ENCODE data around the gene ID1. TPM values are rescaled to one million over a fixed set of nuclear protein-coding genes. Genes with fewer than 3 reads are reported as not detected.

Gene ID1
- total RNA-seq, 1 donor: 27.2 TPM

DNA sequence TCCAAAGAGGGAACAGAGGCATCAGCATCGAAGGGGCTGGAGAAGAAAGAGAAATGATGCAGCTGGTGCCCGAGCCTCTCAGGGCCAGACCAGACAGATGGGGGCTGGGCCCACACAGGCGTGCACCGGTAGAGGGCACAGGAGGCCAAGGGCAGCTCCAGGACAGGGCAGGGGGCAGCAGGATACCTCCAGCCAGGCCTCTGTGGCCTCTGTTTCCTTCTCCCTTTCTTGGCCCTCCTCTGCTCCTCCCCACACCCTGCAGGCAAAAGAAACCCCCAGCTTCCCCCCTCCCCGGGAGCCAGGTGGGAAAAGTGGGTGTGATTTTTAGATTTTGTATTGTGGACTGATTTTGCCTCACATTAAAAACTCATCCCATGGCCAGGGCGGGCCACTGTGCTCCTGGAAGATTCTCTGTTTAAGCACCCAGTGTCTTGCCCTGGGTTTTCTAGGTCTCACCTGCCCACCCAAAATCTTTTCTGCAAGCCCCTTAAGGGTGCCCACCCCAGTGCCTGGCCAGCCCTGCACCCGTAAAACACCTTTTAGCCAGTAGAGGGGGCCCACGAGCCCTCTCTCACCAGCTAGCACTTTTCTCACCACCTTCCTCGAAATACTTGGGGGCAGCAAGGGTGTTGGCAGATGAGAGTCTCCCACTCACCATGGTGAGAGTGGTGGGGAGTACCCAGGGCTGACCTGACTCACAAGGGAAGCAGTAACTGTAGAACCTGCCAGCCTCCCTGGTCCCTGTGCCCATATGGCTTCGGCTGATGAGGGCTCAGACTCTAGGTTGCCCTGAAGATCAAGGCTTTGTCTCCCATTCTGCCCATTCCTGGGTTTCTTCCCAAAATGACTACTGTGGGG lies 35.7 kb upstream of the ID1 start:
- TF ChIP-seq, protein P1, sequence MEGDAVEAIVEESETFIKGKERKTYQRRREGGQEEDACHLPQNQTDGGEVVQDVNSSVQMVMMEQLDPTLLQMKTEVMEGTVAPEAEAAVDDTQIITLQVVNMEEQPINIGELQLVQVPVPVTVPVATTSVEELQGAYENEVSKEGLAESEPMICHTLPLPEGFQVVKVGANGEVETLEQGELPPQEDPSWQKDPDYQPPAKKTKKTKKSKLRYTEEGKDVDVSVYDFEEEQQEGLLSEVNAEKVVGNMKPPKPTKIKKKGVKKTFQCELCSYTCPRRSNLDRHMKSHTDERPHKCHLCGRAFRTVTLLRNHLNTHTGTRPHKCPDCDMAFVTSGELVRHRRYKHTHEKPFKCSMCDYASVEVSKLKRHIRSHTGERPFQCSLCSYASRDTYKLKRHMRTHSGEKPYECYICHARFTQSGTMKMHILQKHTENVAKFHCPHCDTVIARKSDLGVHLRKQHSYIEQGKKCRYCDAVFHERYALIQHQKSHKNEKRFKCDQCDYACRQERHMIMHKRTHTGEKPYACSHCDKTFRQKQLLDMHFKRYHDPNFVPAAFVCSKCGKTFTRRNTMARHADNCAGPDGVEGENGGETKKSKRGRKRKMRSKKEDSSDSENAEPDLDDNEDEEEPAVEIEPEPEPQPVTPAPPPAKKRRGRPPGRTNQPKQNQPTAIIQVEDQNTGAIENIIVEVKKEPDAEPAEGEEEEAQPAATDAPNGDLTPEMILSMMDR (IDR thresholded peaks at IDR 0.05; ENCODE audit: insufficient read depth, low read depth, low read length): peak; percentile 90
- peak; percentile 58 for DNase-seq (ENCODE audit: low read depth)
- H3K4me3 ChIP-seq (ENCODE audit: low read depth, low read length): no peak overlapping the region

DNA sequence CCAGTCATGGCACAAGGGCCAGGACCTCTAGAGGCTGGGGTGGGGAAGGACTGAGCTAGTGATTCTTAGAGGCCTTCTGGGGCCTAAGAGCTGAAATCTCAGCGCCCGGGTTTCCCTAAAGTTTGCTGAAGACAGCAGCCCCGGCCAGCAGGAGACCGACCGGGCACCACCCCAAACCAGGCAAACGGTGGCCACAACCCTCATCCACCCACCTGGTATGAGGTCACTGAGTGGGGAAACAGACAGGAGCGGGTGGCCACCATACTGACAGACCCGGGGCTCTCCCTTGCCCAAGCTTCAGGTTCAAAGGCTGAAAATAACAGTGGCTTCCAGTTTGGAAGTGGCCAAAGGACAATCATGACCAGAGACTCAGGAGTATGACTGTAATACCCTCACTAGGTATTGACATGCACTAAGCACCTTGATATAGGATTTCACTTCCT lies 35.0 kb upstream of the ID1 start:
- no peak for DNase-seq (ENCODE audit: low read depth)
- H3K4me3 ChIP-seq (ENCODE audit: low read depth, low read length): no peak overlapping the region
- TF ChIP-seq, protein P1 (IDR thresholded peaks at IDR 0.05; ENCODE audit: insufficient read depth, low read depth, low read length): no peak

DNA sequence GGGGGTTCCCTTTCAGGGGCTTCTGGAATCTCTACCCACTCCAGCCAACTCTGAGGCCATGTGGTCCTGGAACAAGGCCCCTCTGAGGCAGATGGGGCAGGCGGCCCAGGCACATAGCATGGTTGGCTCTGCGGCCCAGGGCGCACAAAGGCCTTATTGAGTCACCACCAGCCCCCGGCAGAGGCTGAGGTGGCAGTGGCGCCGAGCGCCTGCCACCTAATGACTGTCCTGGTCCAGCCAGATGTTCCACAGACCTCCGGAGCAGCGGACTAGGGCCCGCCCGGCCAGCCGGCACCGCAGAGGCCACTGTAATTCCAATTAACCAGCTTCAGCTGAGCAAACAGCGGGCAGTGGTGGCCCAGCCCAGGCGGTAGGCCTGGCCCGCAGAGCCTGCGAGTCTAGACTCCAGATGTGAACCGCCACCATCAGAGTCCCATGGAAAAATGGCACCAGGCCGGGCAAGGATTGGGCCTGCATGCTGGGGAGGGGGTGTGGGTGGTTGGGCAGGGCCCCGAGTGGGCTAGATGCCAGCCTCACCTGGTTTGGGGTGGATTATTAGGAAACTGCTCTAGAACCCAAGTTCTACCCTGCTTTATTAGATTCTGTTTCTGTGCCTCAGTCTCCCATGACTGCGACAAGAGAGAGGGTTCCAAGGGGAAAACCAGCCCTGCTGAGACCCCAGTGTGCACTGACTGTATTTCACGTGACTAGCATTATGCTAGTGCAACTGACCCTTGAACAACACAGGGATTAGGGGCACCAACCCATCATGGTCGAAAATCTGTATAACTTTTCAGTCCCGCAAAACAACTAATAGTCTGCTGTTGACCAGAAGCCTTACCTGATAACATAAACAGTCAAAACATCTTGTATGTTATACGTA lies 34.1 kb upstream of the ID1 start:
- TF ChIP-seq, protein P1 (IDR thresholded peaks at IDR 0.05; ENCODE audit: insufficient read depth, low read depth, low read length): no peak
- no peak for DNase-seq (ENCODE audit: low read depth)

DNA sequence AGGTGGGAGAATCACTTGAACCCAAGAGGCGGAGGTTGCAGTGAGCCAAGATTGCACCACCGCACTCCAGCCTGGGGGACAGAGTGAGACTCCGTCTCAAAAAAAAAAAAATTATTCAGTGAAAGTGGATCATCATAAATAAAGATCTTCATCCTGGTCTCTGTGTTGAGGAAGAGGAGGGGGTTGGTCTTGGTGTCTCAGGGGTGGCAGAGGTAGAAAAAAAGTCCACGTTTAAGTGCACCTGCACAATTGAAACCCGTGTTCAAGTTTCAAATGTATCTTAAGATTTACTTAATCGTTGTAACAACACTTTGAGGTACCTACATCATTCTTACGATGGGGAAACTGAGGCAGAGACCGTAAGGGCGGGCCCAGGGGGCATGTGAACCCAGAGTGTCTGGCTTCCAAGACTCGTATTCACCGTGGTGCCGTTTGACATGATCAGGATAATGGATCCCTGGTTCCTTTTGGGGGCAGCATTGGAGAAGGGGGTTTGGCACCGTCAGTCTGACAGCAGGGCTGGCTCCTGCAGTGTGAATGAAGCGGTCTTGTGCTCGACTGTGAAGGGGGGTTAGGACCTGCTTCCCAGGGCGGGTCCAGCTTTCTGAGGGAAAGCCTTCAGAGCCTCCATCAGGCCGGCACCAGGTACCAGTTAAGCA lies 32.9 kb upstream of the ID1 start:
- H3K4me3 ChIP-seq (ENCODE audit: low read depth, low read length): peak overlapping the region; percentile 42
- no peak for DNase-seq (ENCODE audit: low read depth)
- TF ChIP-seq, protein P1 (IDR thresholded peaks at IDR 0.05; ENCODE audit: insufficient read depth, low read depth, low read length): no peak

More for the DNA sequence above, 34.1 kb upstream of the ID1 start:
- H3K4me3 ChIP-seq (ENCODE audit: low read depth, low read length): no peak overlapping the region

DNA sequence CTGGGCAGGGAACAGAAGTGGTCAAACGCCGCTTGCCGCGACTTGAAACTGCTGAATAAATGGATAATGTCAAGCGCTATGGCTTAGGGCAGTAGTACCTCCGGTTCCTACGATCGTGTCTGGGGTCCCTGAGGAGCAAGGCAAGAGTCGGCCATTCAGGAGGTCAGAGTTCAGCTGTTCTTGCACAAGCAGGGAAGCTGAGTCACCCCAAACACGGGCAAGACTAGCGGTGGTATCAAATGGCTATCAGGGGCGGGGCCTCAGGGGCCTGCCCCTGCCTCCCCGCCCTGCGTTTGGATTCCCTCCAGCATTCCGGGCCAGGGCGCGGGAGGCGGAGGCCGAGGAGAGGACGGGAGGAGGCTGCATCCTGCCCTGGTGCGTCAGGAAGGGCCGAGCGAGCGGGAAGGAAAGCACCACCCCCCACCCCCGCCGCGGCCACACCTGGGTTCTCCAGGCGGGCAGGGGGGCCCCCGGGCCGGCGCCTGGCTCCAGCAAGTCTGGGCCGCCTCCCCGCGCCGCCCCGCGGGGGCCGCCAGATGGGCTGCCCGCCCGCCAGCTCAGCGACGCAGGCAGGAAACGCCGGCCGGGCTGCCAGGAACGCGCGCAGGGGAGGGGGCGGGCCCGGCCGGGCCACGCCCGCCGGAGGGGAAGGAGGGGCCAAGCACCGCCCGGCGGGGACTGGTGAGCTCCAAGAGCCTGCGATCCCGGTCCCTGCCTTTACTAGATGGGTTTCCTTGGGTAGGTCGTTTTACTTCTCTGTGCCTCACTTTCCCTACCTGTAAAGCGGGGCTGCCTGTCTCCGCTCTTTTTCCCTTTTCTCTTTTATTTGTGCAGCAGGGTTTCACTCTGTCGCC lies 32.2 kb upstream of the ID1 start:
- DNase-seq (ENCODE audit: low read depth): peak; percentile 99
- H3K4me3 ChIP-seq (ENCODE audit: low read depth, low read length): peak overlapping the region; percentile 77
- TF ChIP-seq, protein P1 (IDR thresholded peaks at IDR 0.05; ENCODE audit: insufficient read depth, low read depth, low read length): no peak
